ENCODE results near the gene CCL17.

Gene CCL17

GRCh38 chr16:57411362-57411976 is 6.9 kb downstream of the CCL17 start:
- H3K4me3 ChIP-seq (replicated peaks in 1 of 2; ENCODE audit: low read depth in 2 of 2, low read length in 2 of 2), result no peak overlapping the region
- DNase-seq (ENCODE audit: low read depth in 2 of 2), result no peak
- TF ChIP-seq CTCF (IDR thresholded peaks at IDR 0.05; ENCODE audit: low read depth, low read length), result no peak

- H3K4me3 ChIP-seq (replicated peaks in 1 of 2; ENCODE audit: low read depth in 2 of 2, low read length in 2 of 2), result no peak overlapping the region
- TF ChIP-seq CTCF (IDR thresholded peaks at IDR 0.05; ENCODE audit: low read depth, low read length), result no peak
- no peak for DNase-seq (ENCODE audit: low read depth in 2 of 2)
These were observed 8.0 kb downstream of the CCL17 start for GRCh38 chr16:57412584-57412983.

GRCh38 chr16:57413301-57413730 is 8.7 kb downstream of the CCL17 start:
- H3K4me3 ChIP-seq (replicated peaks in 1 of 2; ENCODE audit: low read depth in 2 of 2, low read length in 2 of 2), result no peak overlapping the region
- DNase-seq (ENCODE audit: low read depth in 2 of 2), result no peak
- TF ChIP-seq CTCF (IDR thresholded peaks at IDR 0.05; ENCODE audit: low read depth, low read length), result no peak

GRCh38 chr16:57413733-57414132 is 9.2 kb downstream of the CCL17 start:
- no peak for DNase-seq (ENCODE audit: low read depth in 2 of 2)
- H3K4me3 ChIP-seq (replicated peaks in 1 of 2; ENCODE audit: low read depth in 2 of 2, low read length in 2 of 2), result no peak overlapping the region
- no peak for TF ChIP-seq CTCF (IDR thresholded peaks at IDR 0.05; ENCODE audit: low read depth, low read length)

GRCh38 chr16:57416084-57416483 is 11.5 kb downstream of the CCL17 start:
- no peak for TF ChIP-seq CTCF (IDR thresholded peaks at IDR 0.05; ENCODE audit: low read depth, low read length)
- H3K4me3 ChIP-seq (replicated peaks in 1 of 2; ENCODE audit: low read depth in 2 of 2, low read length in 2 of 2), result no peak overlapping the region
- no peak for DNase-seq (ENCODE audit: low read depth in 2 of 2)

GRCh38 chr16:57419506-57419905 is 14.9 kb downstream of the CCL17 start:
- H3K4me3 ChIP-seq (replicated peaks in 1 of 2; ENCODE audit: low read depth in 2 of 2, low read length in 2 of 2), result no peak overlapping the region
- DNase-seq (ENCODE audit: low read depth in 2 of 2), result no peak
- TF ChIP-seq CTCF (IDR thresholded peaks at IDR 0.05; ENCODE audit: low read depth, low read length), result no peak

Data from cardiac fibroblast (primary cell).